CD4-positive, alpha-beta T cell treated with Interleukin-2 at 100 ng/mL for 4 hours (primary cell): Measurements from ENCODE around the gene KCNK7.

Experiments
- DNase-seq: peaks from one replicate; pipeline ENCODE4 v3.0.0-alpha.2; 2020; ENCODE audit warnings: low spot score

KCNK7 gene

DNA sequence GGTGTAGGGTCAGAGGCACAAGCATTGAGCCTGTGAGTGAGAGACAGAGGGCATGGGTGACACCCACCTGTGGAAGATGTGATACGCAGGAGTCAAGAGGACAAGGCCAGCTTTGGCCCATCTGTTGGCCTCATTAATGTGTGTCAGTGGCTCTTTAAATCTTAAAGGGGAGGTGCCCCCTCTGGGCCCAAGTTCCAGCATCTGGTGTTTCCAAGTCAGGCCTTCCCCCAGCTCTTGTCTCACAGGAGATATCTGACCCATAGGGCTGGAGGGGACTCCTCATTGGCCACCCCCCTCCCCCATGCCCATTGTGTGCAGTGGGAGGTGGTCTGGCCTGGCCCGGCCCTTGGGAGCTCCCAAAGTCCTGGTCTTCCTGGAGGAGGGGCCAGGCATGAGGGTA lies 8.9 kb downstream of the KCNK7 start:
- DNase-seq, result no peak

DNA sequence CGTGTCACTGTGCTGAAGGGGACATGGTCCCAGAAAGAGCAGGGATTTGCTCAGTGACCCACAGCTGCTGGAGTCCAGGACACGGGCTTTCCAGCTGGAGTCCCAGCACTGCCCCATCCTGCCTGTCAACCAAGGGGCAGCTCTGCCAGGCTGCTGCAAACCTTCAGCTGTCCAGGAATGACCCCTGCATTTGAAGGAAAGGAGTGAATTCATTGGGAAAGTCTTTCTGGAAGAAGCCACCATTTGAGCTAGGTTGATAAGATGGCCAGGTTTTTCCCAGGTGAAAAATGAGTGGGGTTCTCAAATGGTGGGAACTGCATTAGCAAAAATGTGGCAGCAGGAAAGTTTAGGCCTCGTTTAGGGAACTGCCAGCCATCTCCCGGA lies 9.4 kb downstream of the KCNK7 start:
- no peak for DNase-seq

- no peak for DNase-seq
Observed at GRCh38 chr11:65585396-65586246, 10.0 kb downstream of the KCNK7 start.

DNA sequence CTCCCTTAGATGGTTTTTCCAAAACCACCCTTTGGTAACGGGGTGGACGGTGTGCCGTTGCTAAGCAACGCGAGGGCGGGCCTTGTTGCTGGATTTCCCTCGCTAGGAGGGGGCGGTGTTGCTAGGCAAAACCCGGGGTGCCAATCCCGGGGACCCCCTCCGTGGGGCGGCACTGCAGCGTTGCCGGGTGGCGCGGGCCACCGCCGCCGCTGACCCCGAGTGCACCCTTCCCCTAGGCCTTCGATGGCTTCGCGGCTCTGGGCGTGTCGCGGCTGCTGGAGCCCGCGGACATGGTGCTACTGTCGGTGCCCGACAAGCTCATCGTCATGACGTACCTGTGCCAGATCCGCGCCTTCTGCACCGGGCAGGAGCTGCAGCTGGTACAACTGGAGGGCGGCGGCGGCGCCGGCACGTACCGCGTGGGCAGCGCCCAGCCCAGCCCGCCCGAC lies 10.9 kb downstream of the KCNK7 start:
- no peak for DNase-seq

- no peak for DNase-seq
Observed at GRCh38 chr11:65584106-65584505, 11.5 kb downstream of the KCNK7 start.

DNA sequence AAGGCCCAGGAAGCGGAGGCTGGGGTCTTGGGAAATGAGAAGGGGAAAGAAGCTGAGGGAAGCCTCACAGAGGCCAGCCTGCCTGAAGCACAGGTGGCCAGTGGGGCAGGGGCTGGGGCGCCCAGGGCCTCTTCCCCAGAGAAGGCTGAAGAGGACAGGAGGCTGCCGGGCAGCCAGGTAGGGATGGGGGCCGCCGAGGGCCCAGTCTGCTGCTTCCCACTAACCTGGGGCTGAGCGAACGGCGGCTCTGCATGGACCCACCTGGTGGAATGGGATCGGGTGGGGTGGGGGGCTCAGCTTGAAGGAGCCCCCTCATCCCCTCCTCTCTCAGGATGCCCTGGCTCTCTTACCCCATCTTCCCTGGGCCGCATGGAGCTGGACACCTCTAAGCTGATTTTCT lies 12.0 kb downstream of the KCNK7 start:
- no peak for DNase-seq

DNA sequence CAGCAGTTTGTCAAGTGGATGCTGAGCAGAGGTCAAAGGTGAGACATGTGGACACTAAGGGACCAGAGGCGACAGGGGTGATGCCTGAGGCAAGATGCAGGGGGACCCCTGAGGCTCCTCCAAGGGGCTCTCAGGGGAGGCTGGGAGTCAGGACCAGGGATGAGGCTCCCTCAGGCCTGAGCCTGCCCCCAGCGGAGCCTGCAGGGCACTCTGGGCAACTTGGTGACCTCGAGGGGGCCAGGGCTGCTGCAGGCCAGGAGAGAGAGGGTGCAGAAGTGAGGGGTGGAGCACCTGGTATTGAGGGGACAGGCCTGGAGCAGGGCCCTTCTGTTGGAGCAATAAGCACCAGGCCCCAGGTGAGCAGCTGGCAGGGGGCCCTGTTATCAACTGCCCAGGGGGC lies 13.7 kb downstream of the KCNK7 start:
- no peak for DNase-seq

DNA sequence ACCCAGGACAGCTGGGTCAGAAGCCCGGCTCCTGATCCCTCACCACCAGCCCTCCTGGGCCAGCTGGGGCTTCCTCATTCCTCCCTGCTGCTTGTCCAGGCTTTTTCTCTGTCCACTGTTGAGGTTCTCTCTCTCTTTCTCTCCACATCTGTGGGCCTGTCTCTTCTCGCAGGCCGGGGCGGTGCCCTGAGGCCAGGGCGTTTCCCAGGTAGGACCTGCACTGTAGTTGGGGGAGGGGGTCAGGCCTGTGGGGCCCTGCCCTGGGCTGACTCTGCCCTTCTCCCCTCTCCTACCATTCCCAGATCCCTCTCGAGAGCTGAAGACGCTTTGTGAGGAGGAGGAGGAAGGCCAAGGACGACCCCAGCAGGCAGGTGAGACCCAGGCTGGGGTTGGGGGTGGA lies 14.8 kb downstream of the KCNK7 start:
- DNase-seq, result no peak

- DNase-seq, result no peak
Observed at GRCh38 chr11:65580031-65580692, 15.4 kb downstream of the KCNK7 start.

GRCh38 chr11:65579291-65579690 lies 16.3 kb downstream of the KCNK7 start:
- no peak for DNase-seq

- DNase-seq, result no peak
Observed at GRCh38 chr11:65578667-65579066, 16.9 kb downstream of the KCNK7 start.

DNA sequence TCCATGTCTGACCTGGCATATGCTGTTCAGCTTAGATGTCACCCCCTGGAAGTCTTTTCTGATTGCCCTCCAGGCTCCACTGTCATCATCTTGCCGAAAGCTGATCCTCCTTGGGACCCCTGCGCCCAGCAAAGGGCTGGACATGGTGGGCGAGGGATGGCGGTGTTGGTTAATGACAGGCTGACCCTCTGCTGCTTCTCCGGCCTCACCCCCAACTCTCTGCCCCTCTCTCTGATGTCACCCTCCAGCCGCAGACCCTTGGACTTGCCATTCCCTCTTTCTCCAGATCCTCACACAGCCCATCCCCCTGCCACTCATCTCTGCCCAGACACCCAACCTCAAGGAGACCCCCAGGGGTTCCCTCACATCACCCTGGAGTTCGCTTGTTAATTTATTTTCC lies 17.5 kb downstream of the KCNK7 start:
- DNase-seq, result no peak

- no peak for DNase-seq
Observed at GRCh38 chr11:65577756-65578109, 17.9 kb downstream of the KCNK7 start.

DNA sequence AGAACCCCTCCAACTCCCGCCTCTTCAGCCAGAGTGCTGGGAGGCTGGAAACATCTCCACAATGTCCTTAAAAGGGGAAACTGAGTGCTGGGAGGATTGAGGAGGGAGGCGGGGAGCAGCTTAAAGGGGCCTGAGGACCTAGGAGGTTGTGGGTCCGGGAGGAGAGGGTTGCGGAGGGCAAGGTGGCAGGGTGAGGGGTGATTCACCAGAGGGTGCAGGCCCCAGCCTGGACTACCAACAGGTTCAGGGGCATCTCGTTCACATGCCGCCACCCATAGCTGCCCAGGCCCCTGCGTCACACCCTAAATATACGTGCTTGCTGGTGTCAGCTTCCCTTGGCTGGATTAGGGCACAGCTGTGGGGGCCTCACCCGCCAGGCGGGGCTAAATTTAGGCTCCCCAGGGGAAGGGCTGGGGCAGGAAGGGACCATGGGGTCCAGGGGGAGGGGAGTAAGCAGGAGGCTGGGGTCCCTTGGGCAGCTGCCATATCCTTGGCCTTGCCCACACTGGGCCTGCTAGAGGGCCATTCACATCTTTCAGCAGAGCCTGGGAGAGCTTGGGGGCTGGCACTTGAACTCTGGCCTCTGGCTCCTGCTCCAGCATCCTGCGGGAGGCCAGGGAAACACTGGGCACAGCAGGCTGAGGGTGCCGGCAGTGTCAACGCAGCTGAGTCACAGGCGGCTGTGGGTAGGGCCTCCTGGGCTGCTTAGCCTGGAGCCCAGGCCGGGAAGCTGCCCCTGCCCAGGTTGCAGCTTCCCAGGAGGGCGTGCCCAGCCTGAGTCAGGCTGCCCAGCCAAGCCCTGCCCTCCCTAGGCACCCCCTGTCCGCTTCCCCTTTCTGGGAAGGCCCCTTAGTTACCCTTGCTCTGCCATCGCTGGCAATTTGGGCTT lies 18.5 kb downstream of the KCNK7 start:
- DNase-seq, result peak; percentile 39

DNA sequence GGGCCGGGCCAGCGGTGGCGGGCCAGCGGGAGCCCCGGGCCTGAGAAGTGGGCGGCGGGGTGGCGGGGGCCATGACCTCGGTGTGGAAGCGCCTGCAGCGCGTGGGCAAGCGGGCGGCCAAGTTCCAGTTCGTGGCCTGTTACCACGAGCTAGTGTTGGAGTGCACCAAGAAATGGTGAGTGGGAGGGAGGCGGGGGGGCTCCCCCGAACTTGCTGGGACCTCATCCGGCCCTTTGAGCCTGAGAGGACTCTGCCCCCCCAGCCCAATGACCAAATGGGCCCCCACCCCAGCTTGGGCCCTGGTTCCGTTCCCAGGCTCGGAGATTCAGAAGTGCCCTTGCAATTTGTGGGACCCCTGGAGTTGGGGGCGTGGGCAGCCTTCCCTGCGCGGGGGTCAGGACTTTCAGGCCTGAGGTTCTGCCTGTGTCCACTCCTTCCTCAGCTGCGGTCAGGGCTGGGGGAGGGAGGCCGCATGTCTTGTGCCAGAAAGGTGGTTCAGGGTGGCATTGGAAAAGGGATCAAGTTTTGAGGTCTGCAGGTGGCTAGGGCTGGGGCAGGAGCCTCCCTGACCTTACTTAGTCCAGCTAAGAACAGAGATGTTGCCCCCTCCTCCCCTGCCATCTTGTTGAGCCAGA lies 19.3 kb downstream of the KCNK7 start:
- DNase-seq, result no peak

- peak; percentile 79 for DNase-seq
Observed at GRCh38 chr11:65575568-65576231, 19.9 kb downstream of the KCNK7 start, which contains the start of gene EHBP1L1. Gene EHBP1L1 (plus strand): TSS chr11:65576053. CDS start chr11:65576303, 250 bp downstream.

DNA sequence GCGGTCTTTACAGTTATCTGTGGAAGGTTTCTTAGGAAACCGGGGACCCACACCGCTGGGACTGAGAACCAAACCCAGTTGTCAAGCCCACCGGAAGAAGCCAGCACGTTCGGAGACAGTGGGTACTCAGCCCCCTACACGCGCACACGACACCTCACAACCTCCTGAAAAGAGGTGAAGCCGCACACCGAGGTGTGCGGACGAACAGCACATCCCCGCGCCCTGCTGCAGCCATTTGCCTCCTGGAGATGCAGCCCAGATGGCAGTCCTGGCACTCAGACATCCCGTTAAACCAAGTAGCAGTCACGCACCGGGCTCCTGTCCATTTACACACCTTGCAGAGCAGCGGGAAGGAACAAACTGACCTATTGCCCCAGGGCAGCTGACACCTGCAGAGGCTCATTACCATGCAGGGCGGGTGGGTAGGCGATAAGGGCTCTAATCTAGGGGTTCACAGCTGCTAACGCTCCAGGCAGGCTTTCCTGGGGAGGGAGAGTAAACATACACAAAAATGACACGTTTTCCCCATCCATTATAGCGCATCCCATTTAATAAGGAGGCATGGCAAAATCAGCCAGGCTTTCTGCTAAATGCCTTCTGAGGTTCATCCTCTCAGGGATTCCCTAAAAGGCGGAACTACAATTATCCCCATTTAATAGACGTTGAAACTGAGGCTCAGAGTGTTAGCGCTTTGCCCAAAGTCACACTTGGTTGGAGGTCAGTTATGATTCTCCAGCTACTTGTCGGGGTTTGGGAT lies 20.6 kb downstream of the KCNK7 start:
- peak; percentile 16 for DNase-seq

- DNase-seq, result peak; percentile 87
Observed at GRCh38 chr11:65574109-65574810, 21.3 kb downstream of the KCNK7 start.

DNA sequence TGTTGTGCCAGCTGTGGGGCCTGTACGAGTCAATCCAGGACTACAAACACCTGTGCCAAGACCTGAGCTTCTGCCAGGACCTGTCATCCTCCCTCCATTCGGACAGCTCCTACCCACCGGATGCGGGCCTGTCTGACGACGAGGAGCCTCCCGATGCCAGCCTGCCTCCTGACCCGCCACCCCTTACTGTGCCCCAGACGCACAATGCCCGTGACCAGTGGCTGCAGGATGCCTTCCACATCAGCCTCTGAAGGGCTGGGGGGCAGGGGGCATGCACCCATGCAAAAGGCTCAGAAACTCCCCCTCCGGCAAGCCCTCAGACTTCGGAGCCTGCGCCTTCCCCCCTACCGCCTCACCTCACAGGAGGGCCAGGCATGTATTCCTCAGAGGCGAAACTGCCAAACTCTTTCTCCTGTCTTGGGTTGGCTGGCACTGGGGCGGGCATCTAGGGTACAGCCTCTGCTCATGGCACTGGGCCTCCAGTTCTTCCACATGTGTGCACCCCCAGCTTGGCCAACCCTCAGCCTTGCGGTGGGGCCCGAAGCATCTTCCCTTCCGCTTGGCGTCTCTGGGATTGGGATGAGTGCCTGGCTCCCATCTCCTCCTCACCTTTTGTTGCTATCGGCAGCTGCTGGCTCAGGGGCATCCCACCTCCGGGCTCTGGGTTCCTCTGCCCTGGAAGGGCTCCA lies 22.1 kb downstream of the KCNK7 start:
- DNase-seq, result no peak
